Stimulated activated CD8-positive, alpha-beta memory T cell treated with anti-CD3 and anti-CD28 coated beads, Interleukin-7, amount 100 ng/mL, for 48 hours (primary cell): Measurements from ENCODE around the gene LRRC27.

Experiments used
- DNase-seq, 2 donors: peaks; one replicate each; pipeline ENCODE4 v3.0.0-alpha.2; 2020; ENCODE audit warnings: low read depth in 1 of 2; ENCODE audit errors: extremely low read depth in 1 of 2

LRRC27 gene

GRCh38 chr10:132410779-132411532 lies 79.0 kb downstream of the LRRC27 start:
- no peak for DNase-seq

DNA sequence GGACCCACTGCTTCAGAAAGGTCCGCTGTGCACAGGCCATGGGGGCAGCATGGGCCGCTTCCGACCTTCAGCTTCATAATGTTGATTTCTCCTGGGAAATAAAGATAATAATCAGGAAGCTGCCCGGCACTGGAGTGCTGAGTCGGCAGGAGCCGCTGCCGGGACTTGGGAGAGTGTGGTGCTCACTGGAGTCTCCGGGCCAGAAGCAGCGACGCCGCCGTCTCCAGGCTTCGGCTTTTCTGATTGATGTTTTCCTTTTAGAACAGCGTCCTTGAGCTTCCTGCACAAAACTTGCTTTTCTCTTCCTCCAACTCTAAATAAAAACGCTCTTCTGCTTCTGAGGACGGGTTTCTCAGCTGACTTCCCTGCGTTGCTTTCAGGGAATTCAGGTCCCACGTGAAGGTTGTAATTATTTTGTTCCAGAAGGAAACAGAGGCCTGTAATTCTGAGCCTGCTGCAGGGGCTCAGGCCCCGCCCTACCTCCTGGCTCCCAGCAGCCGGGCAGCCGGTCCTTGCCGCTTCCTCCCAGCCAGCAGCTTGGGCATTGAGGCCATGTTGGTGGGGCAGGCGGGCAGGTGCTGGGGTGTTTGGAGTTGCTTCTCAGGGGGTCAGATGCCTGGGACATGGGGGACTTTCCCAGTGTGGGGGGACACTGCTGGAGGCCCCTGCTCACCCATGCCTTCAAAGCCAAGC lies 79.7 kb downstream of the LRRC27 start:
- DNase-seq = no peak

DNA sequence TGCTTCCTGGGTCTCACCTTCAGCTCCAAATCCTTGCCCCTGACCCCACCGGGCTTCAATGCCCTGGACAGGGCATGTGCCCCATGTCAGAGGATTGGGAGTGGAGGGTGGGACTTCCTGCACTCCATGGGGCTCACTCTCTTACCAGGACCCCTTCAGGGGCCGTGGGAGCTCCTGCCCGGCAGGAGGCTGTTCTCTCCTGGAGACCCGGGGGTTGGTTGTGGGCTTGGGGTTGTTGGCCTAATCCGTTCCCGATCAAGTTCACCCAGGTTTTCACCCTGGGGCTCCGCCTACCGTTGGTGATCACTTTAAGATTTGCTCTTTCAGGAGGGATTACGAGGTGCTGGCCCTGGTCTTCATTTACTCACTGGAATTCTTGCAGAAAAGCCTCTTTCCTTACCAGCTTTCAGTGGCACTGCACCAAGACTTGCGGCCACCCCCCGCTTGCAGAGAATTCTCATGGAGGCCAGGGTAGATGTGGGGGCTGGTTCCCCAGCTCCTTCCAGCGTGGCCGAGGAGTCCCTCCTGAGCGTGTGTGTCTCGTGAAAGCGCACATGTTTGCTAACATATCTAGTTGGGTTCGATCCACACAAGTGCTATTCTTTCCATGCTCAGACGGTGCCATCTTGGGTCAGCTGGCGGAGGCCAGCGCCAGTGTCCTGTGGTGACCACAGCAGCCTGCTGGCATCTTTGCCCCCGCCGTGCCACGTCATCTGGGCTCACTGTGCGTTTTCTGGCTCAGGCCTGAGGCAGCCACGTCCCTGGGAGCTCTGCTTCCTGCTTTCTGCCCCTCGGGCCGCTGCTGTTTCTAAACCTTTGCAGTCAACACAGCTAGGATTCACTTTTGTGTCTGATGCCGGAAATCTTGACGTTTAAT lies 80.6 kb downstream of the LRRC27 start:
- no peak for DNase-seq

DNA sequence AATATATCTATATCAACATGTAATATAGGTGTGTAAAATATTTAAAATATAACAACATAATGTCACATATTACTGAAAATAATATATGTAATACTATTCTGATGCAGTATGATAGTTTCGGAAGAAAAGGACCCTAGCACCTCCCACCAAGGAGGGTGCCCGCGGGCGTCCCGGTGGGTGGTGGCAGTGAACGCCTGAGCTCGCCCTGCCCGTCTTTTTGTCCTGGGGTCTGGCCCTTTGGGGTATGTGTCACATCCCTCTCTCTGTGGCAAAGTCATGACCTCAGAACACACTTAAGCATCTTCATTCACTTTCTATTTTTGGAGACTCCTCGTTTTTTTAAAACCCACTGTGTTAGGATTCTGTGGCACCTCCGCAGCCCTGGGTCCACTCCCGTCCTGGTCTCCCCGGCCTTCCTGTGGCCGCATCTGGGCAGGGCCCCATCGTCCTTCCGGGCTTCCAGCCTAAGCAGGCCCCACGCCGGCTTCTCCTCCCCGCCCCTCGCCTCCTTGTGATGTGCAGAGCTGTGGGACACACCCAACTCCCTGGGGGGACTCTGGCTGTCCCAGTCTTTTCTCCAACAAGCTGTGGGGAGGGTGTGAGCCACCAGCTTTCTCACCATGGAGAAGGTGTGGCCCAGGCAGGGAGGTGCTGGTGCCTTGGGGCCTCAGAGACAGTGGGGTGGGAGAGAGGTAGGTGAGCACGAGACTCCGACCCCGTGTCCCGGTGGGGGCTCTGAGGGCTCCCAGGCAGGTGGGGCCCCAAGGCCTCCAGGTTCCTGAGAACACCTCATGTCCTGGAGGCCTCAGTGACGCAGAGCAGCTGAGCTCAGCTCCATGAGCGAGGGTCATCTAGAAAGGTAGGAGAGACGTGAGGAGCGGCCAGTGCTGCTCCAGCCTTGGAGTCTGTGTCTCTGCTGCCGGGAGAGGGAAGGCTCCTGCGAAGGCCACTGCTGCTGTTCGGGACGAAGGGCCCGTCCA lies 81.5 kb downstream of the LRRC27 start:
- DNase-seq = no peak

DNA sequence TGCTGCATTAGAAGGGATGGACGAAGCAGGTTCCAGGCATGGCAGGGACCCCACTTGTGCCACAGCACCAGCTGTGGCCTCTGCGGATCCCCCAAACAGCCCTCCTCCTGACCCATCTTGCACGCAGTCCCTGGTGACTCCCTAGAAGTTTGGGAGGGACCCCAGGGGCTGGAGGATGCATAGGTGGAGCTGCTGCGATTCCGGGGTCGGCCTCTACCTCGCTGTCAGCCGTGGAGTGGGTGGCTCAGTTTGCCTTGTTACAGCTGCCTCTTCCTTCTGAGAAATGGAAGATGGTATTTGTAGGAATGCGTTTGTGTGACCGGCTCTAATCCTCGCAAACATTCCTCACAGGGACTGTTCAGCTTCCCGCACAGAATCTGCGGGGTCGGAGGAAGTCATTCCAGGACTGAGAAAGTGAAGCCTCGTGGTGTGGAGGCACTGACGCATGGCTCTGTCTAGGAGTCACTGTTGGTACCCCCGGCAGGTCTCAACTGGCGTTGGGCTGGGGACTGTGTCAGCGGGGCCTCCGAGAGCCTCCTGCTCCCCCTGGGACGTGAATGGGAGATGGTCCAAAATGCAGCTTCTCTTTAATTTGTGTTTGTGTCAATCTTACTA lies 82.5 kb downstream of the LRRC27 start:
- DNase-seq = no peak

DNA sequence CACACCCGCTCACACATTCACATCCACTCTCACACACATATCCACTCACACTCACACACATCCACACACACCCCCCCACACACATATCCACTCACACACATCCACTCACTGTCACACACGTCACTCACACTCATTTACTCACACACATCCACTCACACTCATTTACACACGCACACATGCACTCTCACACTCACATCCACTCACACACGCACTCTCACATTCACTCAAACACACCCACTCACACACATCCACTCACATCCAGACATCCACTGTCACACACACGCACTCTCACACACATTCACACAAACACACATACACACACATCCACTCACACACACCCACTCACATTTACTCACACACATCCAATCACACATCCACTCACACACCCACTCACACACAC lies 83.3 kb downstream of the LRRC27 start:
- DNase-seq = no peak

DNA sequence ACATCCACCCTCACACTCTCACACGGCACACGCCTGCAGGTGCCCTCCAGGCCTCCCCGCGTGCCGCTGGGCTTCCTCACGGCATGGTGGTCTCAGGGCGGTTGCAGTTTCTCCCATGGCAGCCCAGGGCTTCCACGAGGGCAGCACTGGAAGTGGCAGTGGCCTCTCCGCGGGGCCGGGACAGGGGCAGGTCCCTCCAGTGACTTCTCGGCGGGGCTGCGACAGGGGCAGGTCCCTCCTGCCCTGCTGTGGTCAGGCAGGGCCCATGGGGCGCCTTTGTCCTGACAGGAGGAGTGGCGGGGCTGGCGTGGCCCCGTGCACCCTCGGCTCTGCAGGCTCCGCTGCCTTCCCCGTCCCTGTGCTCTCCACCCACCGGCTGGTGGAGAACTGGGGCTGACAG lies 84.0 kb downstream of the LRRC27 start:
- no peak for DNase-seq

- no peak for DNase-seq
Observed at GRCh38 chr10:132416566-132417256, 84.7 kb downstream of the LRRC27 start.

DNA sequence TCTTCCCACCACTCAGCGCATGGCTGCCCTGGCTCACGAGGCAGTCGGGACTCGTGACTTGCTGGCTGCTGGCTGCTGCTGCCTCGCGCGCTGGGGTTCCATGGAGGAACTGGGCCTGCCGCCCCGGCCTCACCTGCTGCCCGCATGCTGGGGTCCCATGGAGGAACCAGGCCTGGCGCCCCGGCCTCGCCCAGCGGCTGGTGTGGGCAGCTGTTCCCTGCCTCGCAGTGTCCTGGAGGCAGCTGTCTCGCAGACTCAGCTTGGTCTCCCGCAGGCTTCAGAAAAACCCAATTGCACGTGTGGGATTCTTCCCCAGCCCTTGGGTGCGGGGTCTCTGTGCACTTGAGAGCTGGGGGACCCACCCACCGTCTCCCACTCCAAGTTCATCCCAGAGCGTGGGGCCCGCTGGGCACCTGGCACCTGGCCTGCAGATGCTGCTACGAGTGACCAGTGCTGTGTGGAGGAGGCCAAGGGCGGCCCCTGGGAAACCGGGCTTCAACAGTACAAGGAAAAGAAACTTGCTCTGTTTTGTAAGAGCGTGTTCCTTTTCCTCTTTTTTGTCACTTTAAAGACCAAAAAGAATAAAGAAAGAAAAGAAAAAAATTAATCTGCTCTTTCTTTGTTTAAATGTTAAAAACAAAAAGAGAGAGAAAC lies 85.4 kb downstream of the LRRC27 start:
- DNase-seq = no peak

DNA sequence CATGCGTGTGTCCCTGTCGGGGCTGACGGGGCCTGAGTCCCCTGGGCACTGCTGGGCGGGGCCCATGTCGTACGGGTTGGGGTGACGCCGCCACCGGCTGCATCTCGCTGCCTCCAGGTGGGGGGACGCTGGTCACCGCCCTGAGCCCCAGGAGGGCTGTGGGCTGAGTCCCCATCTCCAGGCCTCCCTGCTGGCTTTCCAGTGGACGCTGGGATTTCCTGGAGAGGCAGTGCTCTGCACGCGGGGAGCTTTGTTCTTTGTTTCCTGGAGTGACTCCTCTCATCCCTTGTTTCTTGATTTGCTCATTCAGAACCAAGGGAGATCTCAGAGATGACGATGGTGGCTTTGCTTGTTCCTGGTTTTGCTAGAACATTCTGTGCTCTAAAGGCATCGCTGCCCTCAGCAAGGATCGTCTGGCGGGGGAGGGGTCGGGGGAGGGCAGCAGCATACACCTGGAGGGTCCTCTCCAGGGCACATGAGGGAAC lies 86.0 kb downstream of the LRRC27 start:
- no peak for DNase-seq

- DNase-seq = no peak
Observed at GRCh38 chr10:132418527-132419416, 86.8 kb downstream of the LRRC27 start.

DNA sequence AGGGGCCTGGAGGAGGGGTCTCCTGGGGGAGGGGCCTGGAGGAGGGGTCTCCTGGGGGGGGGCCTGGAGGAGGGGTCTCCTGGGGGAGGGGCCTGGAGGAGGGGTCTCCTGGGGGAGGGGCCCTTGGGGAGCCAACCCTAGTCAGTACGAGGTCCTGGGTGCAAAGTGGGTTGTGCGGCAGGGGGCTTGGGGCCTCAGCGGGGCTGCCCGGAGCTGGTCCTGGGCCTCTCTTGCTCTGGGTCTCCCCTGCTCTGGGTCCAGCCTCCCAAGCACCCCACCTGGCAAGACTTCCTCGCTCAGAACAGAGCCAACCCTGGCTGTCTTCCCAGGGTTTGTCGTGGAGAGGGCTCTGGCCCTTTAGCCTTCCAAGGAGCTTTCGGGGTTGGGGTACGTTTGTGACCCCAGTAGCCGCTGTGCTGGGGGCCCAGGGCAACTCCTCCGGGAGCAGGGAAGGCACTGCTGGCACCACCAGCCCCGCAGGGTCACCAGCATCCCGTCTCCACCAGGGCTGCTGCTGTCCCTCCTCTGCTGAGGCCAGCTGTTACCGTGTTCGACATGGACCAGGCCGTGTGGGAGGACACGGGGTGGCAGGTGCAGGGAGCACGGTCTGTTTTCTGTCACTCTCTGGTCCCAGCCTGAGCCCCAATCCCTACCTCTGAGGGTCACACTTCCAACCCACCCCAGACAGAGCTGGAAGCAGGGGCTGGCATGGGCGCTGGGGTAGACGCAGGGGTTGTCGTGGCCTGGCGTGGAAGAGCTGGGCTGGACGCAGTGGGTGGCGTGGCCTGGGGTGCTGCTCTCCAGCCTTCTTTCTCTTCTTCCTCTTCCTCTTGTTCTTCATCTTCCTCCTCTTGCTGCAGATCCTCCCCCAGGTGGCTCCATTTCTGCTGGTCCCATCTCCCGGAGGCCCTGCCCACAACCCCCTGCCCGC lies 87.8 kb downstream of the LRRC27 start:
- no peak for DNase-seq

GRCh38 chr10:132420469-132420980 lies 88.5 kb downstream of the LRRC27 start:
- DNase-seq = no peak

DNA sequence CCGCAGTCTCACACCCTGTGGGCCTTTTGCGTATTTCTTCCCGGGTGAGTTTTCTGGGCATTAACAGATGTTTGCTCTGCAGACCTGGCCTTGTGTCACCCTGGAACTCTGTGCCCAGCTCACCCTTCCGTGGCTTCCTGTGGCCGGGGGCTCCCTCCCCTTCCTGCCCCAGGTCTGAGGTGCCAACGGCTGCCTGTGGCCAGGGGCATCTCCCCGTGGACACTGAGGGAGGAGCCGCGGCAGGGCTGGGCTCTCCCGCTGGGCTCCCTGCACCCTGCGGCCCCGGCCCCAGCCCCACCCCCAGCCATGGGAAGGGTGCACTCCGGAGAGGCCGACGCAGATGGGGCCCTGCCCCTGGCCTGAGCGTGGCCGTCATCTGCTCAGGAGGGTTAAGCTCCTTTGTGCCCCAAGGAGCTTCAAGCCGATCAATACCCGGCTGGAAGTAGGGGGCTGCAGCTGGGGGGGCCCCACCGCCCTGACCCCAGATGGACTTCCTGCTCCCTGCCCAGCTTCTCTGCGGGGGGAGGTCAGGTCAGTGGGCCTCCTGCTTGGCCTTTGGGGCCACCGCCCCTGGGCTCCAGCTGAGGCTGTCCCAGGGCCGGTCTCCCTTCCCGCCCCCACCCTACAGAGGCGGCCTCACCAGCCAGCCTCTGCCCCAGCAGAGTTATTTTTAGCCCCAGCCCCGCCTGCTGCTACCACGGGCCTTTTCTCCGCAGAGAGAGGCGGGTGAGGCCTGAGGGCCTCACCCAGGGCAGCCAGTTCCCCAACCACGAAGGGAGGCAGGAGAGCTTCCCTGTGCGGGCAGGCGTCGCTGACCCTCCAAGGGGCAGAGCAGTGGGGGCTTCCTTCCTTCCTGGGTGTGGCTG lies 89.2 kb downstream of the LRRC27 start:
- no peak for DNase-seq
